ENCODE results near the gene HNRNPA1. TPM values are rescaled to one million over a fixed set of nuclear protein-coding genes. Genes with fewer than 3 reads are reported as not detected.
A peak's percentile ranks its signal among the peaks of the same experiment; 100 is the strongest.

Gene HNRNPA1
- total and polyA plus RNA-seq, 2 donors (not counting 1 experiment from before 2014, with no cell fraction given), result 311 to 1,057 TPM

DNA sequence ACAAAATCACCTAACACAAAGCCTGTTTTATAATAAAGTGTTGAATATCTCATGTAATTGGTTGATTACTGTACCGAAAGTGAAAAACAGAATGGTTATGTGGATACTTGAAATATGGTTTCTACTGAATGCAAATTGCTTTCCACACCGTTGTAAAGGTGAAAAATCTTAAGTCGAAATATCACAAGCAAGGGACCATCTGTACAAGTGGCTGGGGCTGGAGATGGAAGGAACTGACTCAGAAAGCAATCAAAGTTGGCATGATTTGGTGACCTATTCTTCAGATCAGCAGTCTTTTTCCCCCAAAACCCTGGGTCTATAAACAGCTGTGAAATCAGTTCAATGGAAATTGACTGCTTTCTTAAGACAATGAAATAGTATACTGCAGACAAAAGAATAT lies 4.2 kb upstream of the HNRNPA1 start:
- peaks cover 78% of the 10 kb centered on the region for H3K79me2 ChIP-seq (ENCODE audit: control insufficient read depth, insufficient read depth, low read length)
- no peak overlapping the region for H3K4me3 ChIP-seq (replicated peaks in 1 of 4; ENCODE audit: control extremely low read depth in 1 of 4, insufficient read depth in 1 of 4, low read depth in 3 of 4, low read length in 4 of 4)
- no peak for TF ChIP-seq EZH2 (IDR thresholded peaks at IDR 0.05; ENCODE audit: low read length, missing control alignments)
- TF ChIP-seq, protein P1, sequence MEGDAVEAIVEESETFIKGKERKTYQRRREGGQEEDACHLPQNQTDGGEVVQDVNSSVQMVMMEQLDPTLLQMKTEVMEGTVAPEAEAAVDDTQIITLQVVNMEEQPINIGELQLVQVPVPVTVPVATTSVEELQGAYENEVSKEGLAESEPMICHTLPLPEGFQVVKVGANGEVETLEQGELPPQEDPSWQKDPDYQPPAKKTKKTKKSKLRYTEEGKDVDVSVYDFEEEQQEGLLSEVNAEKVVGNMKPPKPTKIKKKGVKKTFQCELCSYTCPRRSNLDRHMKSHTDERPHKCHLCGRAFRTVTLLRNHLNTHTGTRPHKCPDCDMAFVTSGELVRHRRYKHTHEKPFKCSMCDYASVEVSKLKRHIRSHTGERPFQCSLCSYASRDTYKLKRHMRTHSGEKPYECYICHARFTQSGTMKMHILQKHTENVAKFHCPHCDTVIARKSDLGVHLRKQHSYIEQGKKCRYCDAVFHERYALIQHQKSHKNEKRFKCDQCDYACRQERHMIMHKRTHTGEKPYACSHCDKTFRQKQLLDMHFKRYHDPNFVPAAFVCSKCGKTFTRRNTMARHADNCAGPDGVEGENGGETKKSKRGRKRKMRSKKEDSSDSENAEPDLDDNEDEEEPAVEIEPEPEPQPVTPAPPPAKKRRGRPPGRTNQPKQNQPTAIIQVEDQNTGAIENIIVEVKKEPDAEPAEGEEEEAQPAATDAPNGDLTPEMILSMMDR (conservative IDR thresholded peaks at IDR 0.05 in 1 of 2, IDR thresholded peaks at IDR 0.05 in 1 of 2; ENCODE audit: low read depth in 1 of 2, low read length in 2 of 2), result no peak
- no peaks in the 10 kb centered on the region for H3K9me3 ChIP-seq (ENCODE audit: control insufficient read depth, insufficient read depth, low read depth, low read length)
- H3K9ac ChIP-seq (ENCODE audit: insufficient read depth, low read length), result no peak overlapping the region
- no peak for DNase-seq (ENCODE audit: low read depth in 2 of 2)
- H3K36me3 ChIP-seq (ENCODE audit: control insufficient read depth, insufficient read depth, low read length), result peaks cover 7% of the 10 kb centered on the region
- no peak overlapping the region for H2AFZ ChIP-seq (ENCODE audit: low read length)
- no peak overlapping the region for H3K4me2 ChIP-seq (ENCODE audit: extremely low read depth, insufficient read depth, low read length)
- H3K27me3 ChIP-seq (ENCODE audit: control insufficient read depth, insufficient read depth, low read length), result no peaks in the 10 kb centered on the region
- H4K20me1 ChIP-seq (ENCODE audit: control insufficient read depth, extremely low read depth, insufficient read depth, low read length), result no peaks in the 10 kb centered on the region
- no peak overlapping the region for H3K27ac ChIP-seq (ENCODE audit: insufficient read depth, low read length)
- no peaks in the 10 kb centered on the region for H3K4me1 ChIP-seq (ENCODE audit: control insufficient read depth, extremely low read depth, insufficient read depth, low read length)

DNA sequence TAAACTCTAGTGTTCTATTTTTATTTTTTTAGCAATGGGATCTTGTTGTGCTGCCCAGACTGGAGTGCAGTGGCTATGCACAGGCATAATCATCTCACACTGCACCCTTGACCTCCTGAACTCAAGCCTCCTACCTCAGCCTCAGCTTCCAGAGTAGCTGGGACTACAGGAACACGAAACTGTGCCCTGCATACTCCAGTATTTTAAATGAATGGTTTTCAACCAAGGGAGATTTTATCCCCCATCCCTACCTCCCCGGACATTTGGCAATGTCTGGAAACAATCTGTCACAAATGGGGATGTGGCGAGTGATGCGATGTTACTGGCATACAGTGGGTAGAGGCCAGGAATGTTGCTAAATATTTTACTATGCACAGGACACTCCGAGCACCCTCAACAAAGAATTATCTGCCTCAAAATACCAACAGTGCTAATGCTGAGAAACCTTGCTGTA lies 2.7 kb upstream of the HNRNPA1 start:
- no peak for TF ChIP-seq EZH2 (IDR thresholded peaks at IDR 0.05; ENCODE audit: low read length, missing control alignments)
- TF ChIP-seq, protein P1 (conservative IDR thresholded peaks at IDR 0.05 in 1 of 2, IDR thresholded peaks at IDR 0.05 in 1 of 2; ENCODE audit: low read depth in 1 of 2, low read length in 2 of 2), result no peak
- Histone ChIP-seq H3K4me2 (ENCODE audit: extremely low read depth, insufficient read depth, low read length) (peak overlapping the region; percentile 76), H3K4me3 (replicated peaks in 1 of 4; ENCODE audit: control extremely low read depth in 1 of 4, insufficient read depth in 1 of 4, low read depth in 3 of 4, low read length in 4 of 4) (peak overlapping the region; percentile 69 to 93 (median 80)), H4K20me1 (ENCODE audit: control insufficient read depth, extremely low read depth, insufficient read depth, low read length) (no peaks in the 10 kb centered on the region), H3K27me3 (ENCODE audit: control insufficient read depth, insufficient read depth, low read length) (no peaks in the 10 kb centered on the region), H3K36me3 (ENCODE audit: control insufficient read depth, insufficient read depth, low read length) (peaks cover 8% of the 10 kb centered on the region), H3K9me3 (ENCODE audit: control insufficient read depth, insufficient read depth, low read depth, low read length) (no peaks in the 10 kb centered on the region), H2AFZ (ENCODE audit: low read length) (no peak overlapping the region), H3K4me1 (ENCODE audit: control insufficient read depth, extremely low read depth, insufficient read depth, low read length) (peaks cover 3% of the 10 kb centered on the region), H3K27ac (ENCODE audit: insufficient read depth, low read length) (peak overlapping the region; percentile 99), H3K79me2 (ENCODE audit: control insufficient read depth, insufficient read depth, low read length) (peaks cover 85% of the 10 kb centered on the region), H3K9ac (ENCODE audit: insufficient read depth, low read length) (no peak overlapping the region)
- peak; percentile 17 to 61 for DNase-seq (ENCODE audit: low read depth in 2 of 2)

DNA sequence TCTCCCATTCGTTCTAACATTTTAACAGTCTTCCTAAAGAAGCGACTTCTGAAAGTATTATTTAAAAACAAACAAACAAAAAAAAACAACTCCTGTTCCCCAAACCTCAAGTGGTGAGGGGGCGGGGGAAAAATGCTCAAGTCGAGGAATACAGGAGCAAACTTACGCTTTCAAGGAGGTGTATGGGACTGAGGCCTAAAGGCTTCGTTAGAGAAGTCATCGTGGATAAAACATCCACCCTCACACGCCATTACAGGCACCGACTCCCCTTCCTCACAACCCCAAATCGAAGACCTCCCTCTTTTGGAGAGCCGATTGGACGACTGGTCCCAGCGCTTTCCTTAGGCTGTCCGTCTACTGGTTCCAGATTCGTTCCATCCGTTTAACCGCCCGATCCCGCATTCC lies 1.3 kb upstream of the HNRNPA1 start:
- no peak overlapping the region for H2AFZ ChIP-seq (ENCODE audit: low read length)

More for the DNA sequence above, 1.3 kb upstream of the HNRNPA1 start:
- peaks cover 10% of the 10 kb centered on the region for H3K36me3 ChIP-seq (ENCODE audit: control insufficient read depth, insufficient read depth, low read length)
- H3K79me2 ChIP-seq (ENCODE audit: control insufficient read depth, insufficient read depth, low read length), result peaks cover 86% of the 10 kb centered on the region
- H3K9me3 ChIP-seq (ENCODE audit: control insufficient read depth, insufficient read depth, low read depth, low read length), result no peaks in the 10 kb centered on the region
- no peaks in the 10 kb centered on the region for H3K27me3 ChIP-seq (ENCODE audit: control insufficient read depth, insufficient read depth, low read length)
- H3K4me3 ChIP-seq (replicated peaks in 1 of 4; ENCODE audit: control extremely low read depth in 1 of 4, insufficient read depth in 1 of 4, low read depth in 3 of 4, low read length in 4 of 4), result peak overlapping the region; percentile 69 to 93 (median 80)
- H3K27ac ChIP-seq (ENCODE audit: insufficient read depth, low read length), result peak overlapping the region; percentile 99
- TF ChIP-seq, protein P1 (conservative IDR thresholded peaks at IDR 0.05 in 1 of 2, IDR thresholded peaks at IDR 0.05 in 1 of 2; ENCODE audit: low read depth in 1 of 2, low read length in 2 of 2), result no peak
- TF ChIP-seq EZH2 (IDR thresholded peaks at IDR 0.05; ENCODE audit: low read length, missing control alignments), result no peak
- no peak for DNase-seq (ENCODE audit: low read depth in 2 of 2)
- peak overlapping the region; percentile 62 for H3K9ac ChIP-seq (ENCODE audit: insufficient read depth, low read length)
- H3K4me2 ChIP-seq (ENCODE audit: extremely low read depth, insufficient read depth, low read length), result peak overlapping the region; percentile 76
- H4K20me1 ChIP-seq (ENCODE audit: control insufficient read depth, extremely low read depth, insufficient read depth, low read length), result peaks cover 3% of the 10 kb centered on the region
- peaks cover 6% of the 10 kb centered on the region for H3K4me1 ChIP-seq (ENCODE audit: control insufficient read depth, extremely low read depth, insufficient read depth, low read length)
